IMR-90 (cell line): Measurements from ENCODE around the gene AEN. TPM values are rescaled to one million over a fixed set of nuclear protein-coding genes. Genes with fewer than 3 reads are reported as not detected.

ENCODE experiments used
- ATAC-seq: fragments of 200-7000 bp; cut with Tn5 transposase; 2 replicates; pipeline ENCODE4 v1.9.1; 2020; ENCODE audit warnings: low read depth, mild to moderate bottlenecking, moderate library complexity
- BruUV-seq: library from RNA; stranded (reverse); fragments of 400-500 nt; replicated peaks from 2 replicates; lab custom pipeline; 2021; lab: Mats Ljungman, UMichigan
- CTCF ChIA-PET: fragments of 300-600 bp; formaldehyde crosslinking; extraction: SDS; loops from one replicate; lab custom pipeline; 2021; ENCODE audit warnings: antibody characterized with exemption; lab: Yijun Ruan, JAX
- POLR2A ChIA-PET: fragments of 300-600 bp; sonication (Branson Sonifier 250); formaldehyde crosslinking; loops from one replicate; lab custom pipeline; 2022; ENCODE audit warnings: antibody characterized with exemption; ENCODE audit not compliant: unreplicated experiment; lab: Charles Lee
- DNase-seq: peaks from one replicate; pipeline ENCODE4 v3.0.0; 2013
- H2AFZ ChIP-seq: replicated peaks from 2 replicates; pipeline ENCODE3; 2013; ENCODE audit warnings: low read length, mild to moderate bottlenecking; ENCODE audit not compliant: poor library complexity
- H2AK5ac ChIP-seq: 2 replicates; pipeline ENCODE4 v1.6.1; 2013; ENCODE audit warnings: low read depth, low read length, inconsistent platforms
- H2AK9ac ChIP-seq: replicated peaks from 2 replicates; pipeline ENCODE3; 2013; ENCODE audit warnings: mild to moderate bottlenecking, low read depth, low read length, moderate library complexity; ENCODE audit not compliant: poor library complexity
- H2BK120ac ChIP-seq: 2 replicates; pipeline ENCODE4 v1.6.1; 2013; ENCODE audit warnings: low read depth, low read length, inconsistent platforms
- H2BK15ac ChIP-seq: 3 replicates; pipeline ENCODE4 v1.6.1; 2013; ENCODE audit warnings: low read depth, low read length, inconsistent platforms
- H2BK20ac ChIP-seq: 2 replicates; pipeline ENCODE4 v1.6.1; 2013; ENCODE audit warnings: low read depth, mild to moderate bottlenecking, inconsistent platforms, low read length, moderate library complexity
- H2BK5ac ChIP-seq: 2 replicates; pipeline ENCODE4 v1.6.1; 2013; ENCODE audit warnings: mild to moderate bottlenecking, low read depth, low read length, inconsistent platforms; ENCODE audit not compliant: poor library complexity, severe bottlenecking
- H3K14ac ChIP-seq: replicated peaks from 2 replicates; pipeline ENCODE4 v1.6.1; 2013; ENCODE audit warnings: low read depth, low read length, inconsistent platforms
- H3K18ac ChIP-seq: 2 replicates; pipeline ENCODE4 v1.6.1; 2013; ENCODE audit warnings: low read depth, low read length, control low read depth
- H3K23ac ChIP-seq: 2 replicates; pipeline ENCODE4 v1.6.1; 2013; ENCODE audit warnings: low read depth, low read length, inconsistent platforms
- H3K27ac ChIP-seq: 2 replicates; pipeline ENCODE4 v1.5.1; 2013; ENCODE audit warnings: mild to moderate bottlenecking, control low read depth, low read length; ENCODE audit not compliant: insufficient read depth
- H3K27me3 ChIP-seq: 2 replicates; pipeline ENCODE4 v1.6.1; 2013; ENCODE audit warnings: low read length; ENCODE audit not compliant: control insufficient read depth, insufficient read depth
- H3K36me3 ChIP-seq: 2 replicates; pipeline ENCODE4 v1.6.1; 2013; ENCODE audit warnings: low read length, mixed read lengths; ENCODE audit not compliant: control insufficient read depth, insufficient read depth
- H3K4ac ChIP-seq: 2 replicates; pipeline ENCODE4 v1.6.1; 2013; ENCODE audit warnings: low read depth, low read length, inconsistent platforms
- H3K4me1 ChIP-seq: 2 replicates; pipeline ENCODE4 v1.6.1; 2013; ENCODE audit warnings: low read length, mixed read lengths; ENCODE audit not compliant: control insufficient read depth, insufficient read depth
- H3K4me2 ChIP-seq: 2 replicates; pipeline ENCODE4 v1.6.1; 2013; ENCODE audit warnings: low read depth, mild to moderate bottlenecking, control low read depth, low read length, moderate library complexity
- H3K4me3 ChIP-seq: 2 replicates; pipeline ENCODE4 v1.5.1; 2013; ENCODE audit warnings: low read depth, mild to moderate bottlenecking, control low read depth, low read length, moderate library complexity; ENCODE audit not compliant: insufficient read depth
- H3K56ac ChIP-seq: 2 replicates; pipeline ENCODE4 v1.6.1; 2013; ENCODE audit warnings: low read length, inconsistent platforms; ENCODE audit not compliant: insufficient read depth; ENCODE audit errors: extremely low read depth
- H3K79me1 ChIP-seq, 2 experiments: 2 replicates each; pipeline ENCODE4 v1.6.1; 2013; ENCODE audit warnings: low read length in 2 of 2, inconsistent platforms in 1 of 2, low read depth in 1 of 2
- H3K9ac ChIP-seq: 2 replicates; pipeline ENCODE4 v1.6.1; 2013; ENCODE audit warnings: low read depth, low read length, control low read depth
- H3K9me1 ChIP-seq: 2 replicates; pipeline ENCODE4 v1.6.1; 2013; ENCODE audit warnings: low read length, inconsistent platforms; ENCODE audit not compliant: insufficient read depth
- H3K9me3 ChIP-seq: 2 replicates; pipeline ENCODE4 v1.6.1; 2013; ENCODE audit warnings: low read length; ENCODE audit not compliant: control insufficient read depth, insufficient read depth
- H4K20me1 ChIP-seq: 2 replicates; pipeline ENCODE4 v1.6.1; 2013; ENCODE audit warnings: low read length, inconsistent platforms; ENCODE audit not compliant: insufficient read depth
- H4K5ac ChIP-seq: 2 replicates; pipeline ENCODE4 v1.6.1; 2013; ENCODE audit warnings: mild to moderate bottlenecking, low read depth, low read length, control low read depth
- H4K8ac ChIP-seq, 2 experiments: 2 replicates each; pipeline ENCODE4 v1.6.1; 2013; ENCODE audit warnings: low read depth in 2 of 2, low read length in 2 of 2, control low read depth in 1 of 2, inconsistent platforms in 1 of 2
- H4K91ac ChIP-seq: 2 replicates; pipeline ENCODE4 v1.6.1; 2013; ENCODE audit warnings: low read depth, low read length, inconsistent platforms; ENCODE audit not compliant: insufficient read depth
- BHLHE40 ChIP-seq: fragments of 150-350 bp; IDR thresholded peaks from 2 replicates; pipeline ENCODE4 v1.6.1; 2016; ENCODE audit warnings: mild to moderate bottlenecking, low read depth, low read length
- CEBPB ChIP-seq: IDR thresholded peaks from 2 replicates; pipeline ENCODE4 v1.6.1; 2012; ENCODE audit warnings: low read depth, low read length, improper control_type of control experiment
- CHD1 ChIP-seq: IDR thresholded peaks from 2 replicates; pipeline ENCODE4 v1.6.1; 2012; ENCODE audit warnings: low read depth, low read length, improper control_type of control experiment
- CTCF ChIP-seq: conservative IDR thresholded peaks from 2 replicates; pipeline ENCODE4 v1.5.1; 2012; ENCODE audit warnings: mild to moderate bottlenecking, low read depth, low read length, improper control_type of control experiment
- ELK1 ChIP-seq: fragments of 150-350 bp; IDR thresholded peaks from 2 replicates; pipeline ENCODE4 v1.6.1; 2016; ENCODE audit warnings: low read depth, mild to moderate bottlenecking, low read length, moderate library complexity, borderline replicate concordance
- FOS ChIP-seq: fragments of 150-350 bp; IDR thresholded peaks from 2 replicates; pipeline ENCODE4 v1.6.1; 2016; ENCODE audit warnings: low read depth, low read length
- MAFK ChIP-seq: IDR thresholded peaks from 2 replicates; pipeline ENCODE4 v1.6.1; 2012; ENCODE audit warnings: low read depth, low read length, improper control_type of control experiment
- MAZ ChIP-seq: IDR thresholded peaks from 2 replicates; pipeline ENCODE4 v1.6.1; 2012; ENCODE audit warnings: low read depth, mild to moderate bottlenecking, low read length, improper control_type of control experiment, moderate library complexity, borderline replicate concordance
- NFE2L2 ChIP-seq: fragments of 150-350 bp; IDR thresholded peaks from 2 replicates; pipeline ENCODE4 v1.6.1; 2016; ENCODE audit warnings: low read depth, mild to moderate bottlenecking, low read length
- POLR2A ChIP-seq: IDR thresholded peaks from 2 replicates; pipeline ENCODE4 v1.6.1; 2012; ENCODE audit warnings: mild to moderate bottlenecking, low read depth, low read length
- RAD21 ChIP-seq: IDR thresholded peaks from 2 replicates; pipeline ENCODE4 v1.6.1; 2012; ENCODE audit warnings: low read length, improper control_type of control experiment
- RCOR1 ChIP-seq: IDR thresholded peaks from 2 replicates; pipeline ENCODE4 v1.6.1; 2012; ENCODE audit warnings: mild to moderate bottlenecking, low read length, improper control_type of control experiment; ENCODE audit not compliant: insufficient replicate concordance
- RFX5 ChIP-seq: IDR thresholded peaks from 2 replicates; pipeline ENCODE4 v1.8.0; 2012; ENCODE audit warnings: low read depth, mild to moderate bottlenecking, low read length, moderate library complexity
- SMC3 ChIP-seq: fragments of 150-350 bp; IDR thresholded peaks from 2 replicates; pipeline ENCODE4 v1.6.1; 2016; ENCODE audit warnings: low read depth, mild to moderate bottlenecking, antibody characterized with exemption, low read length, moderate library complexity
- USF2 ChIP-seq: fragments of 150-350 bp; IDR thresholded peaks from 2 replicates; pipeline ENCODE4 v1.6.1; 2017; ENCODE audit warnings: mild to moderate bottlenecking, antibody characterized with exemption, low read length, low read depth
- WGBS, 2 experiments: methylation state at CpG; one replicate each; pipeline versions ENCODE4 v1.1.5 to v1.1.7; 2013; ENCODE audit warnings: missing lambda C conversion rate in 2 of 2; ENCODE audit not compliant: insufficient read length in 1 of 2; ENCODE audit errors: extremely low coverage in 2 of 2; 5-methylcytosine and 5-hydroxymethylcytosine counted together
- dilution Hi-C: fragments of 300-500 bp; cut with HindIII; formaldehyde crosslinking; loops from one replicate; pipeline ENCODE4 v1.14.3; 2018; ENCODE audit warnings: low sequenced_read_pairs; ENCODE audit not compliant: unreplicated experiment
- in situ Hi-C: fragments of 300-500 bp; cut with MboI; formaldehyde crosslinking; loops from 3 replicates; pipeline ENCODE4 v1.14.3; 2019; ENCODE audit warnings: low sequenced_read_pairs, inconsistent platforms, mixed read lengths
- intact Hi-C: fragments of 100-400 bp; cut with micrococcal nuclease; formaldehyde crosslinking; loops from 2 replicates; pipeline ENCODE4 v1.10.0; 2022
- polyA plus RNA-seq, 3 experiments: library from polyadenylated mRNA; depleted of rRNA; stranded (reverse); fragments of >200 nt; gene quantifications; 2 replicates each; pipeline ENCODE4 v1.2.3, GENCODE V29; 2012; ENCODE audit warnings: low replicate concordance in 1 of 3
- total RNA-seq: library from RNA; depleted of rRNA; stranded (reverse); fragments of >200 nt; gene quantifications from 2 replicates; pipeline ENCODE4 v1.2.3, GENCODE V29; 2012

AEN gene
- total and polyA plus RNA-seq, 2 of the 4 experiments (the other 2 are of a cell fraction), result 48.6 to 85.5 TPM

- H2AK9ac ChIP-seq, result peak overlapping the region; percentile 49
- H3K4me2 ChIP-seq, result no peak overlapping the region
- no peaks in the 10 kb centered on the region for H3K36me3 ChIP-seq
- H2BK20ac ChIP-seq, result no peak overlapping the region
- no peak overlapping the region for H3K27ac ChIP-seq
- no peak overlapping the region; the same call in 1 of the 2 replicates for H2BK120ac ChIP-seq
- in situ Hi-C loops (no loop called here), intact Hi-C loops (no loop called here), dilution Hi-C loops (no loop called here)
- no peak for ATAC-seq
- H3K18ac ChIP-seq, result no peak overlapping the region
- H2AFZ ChIP-seq, result peak overlapping the region; percentile 54
- peaks cover 15% of the 10 kb centered on the region for H3K4me1 ChIP-seq
- H2BK15ac ChIP-seq, result no peak overlapping the region; the same call in 2 of the 3 replicates
- H4K91ac ChIP-seq, result no peak overlapping the region
- 0 out of 2 replicates have a peak overlapping the region, but pooled peaks have one; percentile 35 for H2AK5ac ChIP-seq
- no peak overlapping the region for H4K5ac ChIP-seq
- H3K9ac ChIP-seq, result no peak overlapping the region
- ChIA-PET POLR2A (no interaction called here), CTCF (no interaction called here)
- no peak overlapping the region for H2BK5ac ChIP-seq
- no peak overlapping the region; the same call in 1 of the 2 replicates for H3K14ac ChIP-seq
- no peak for DNase-seq
- no peaks in the 10 kb centered on the region for H3K79me1 ChIP-seq
- no peak overlapping the region for H3K56ac ChIP-seq
- H3K9me1 ChIP-seq, result peaks cover 15% of the 10 kb centered on the region
- H3K4me3 ChIP-seq, result no peak overlapping the region
- no CpG with 5 or more reads among the region's 11 CpGs for WGBS, 2 experiments
- H3K23ac ChIP-seq, result no peak overlapping the region; the same call in 1 of the 2 replicates
- H3K4ac ChIP-seq, result no peak overlapping the region
- no TSS peak for BruUV-seq
- no peak overlapping the region for H4K8ac ChIP-seq
- no peaks in the 10 kb centered on the region for H3K27me3 ChIP-seq
- no peaks in the 10 kb centered on the region for H4K20me1 ChIP-seq
- no peaks in the 10 kb centered on the region for H3K9me3 ChIP-seq
- TF ChIP-seq ELK1, result no peak
- no peak for TF ChIP-seq NFE2L2
- TF ChIP-seq RAD21, result no peak
- TF ChIP-seq SMC3, result no peak
- no peak for TF ChIP-seq CTCF
- no peak for TF ChIP-seq RFX5
- no peak for TF ChIP-seq USF2
- no peak for TF ChIP-seq BHLHE40
- TF ChIP-seq MAFK, result no peak
- TF ChIP-seq POLR2A, result no peak
- no peak for TF ChIP-seq FOS
- no peak for TF ChIP-seq MAZ
- TF ChIP-seq CHD1, result no peak
- no peak for TF ChIP-seq RCOR1
- TF ChIP-seq CEBPB, result no peak
Measured at GRCh38 chr15:88647351-88648105, 26.4 kb downstream of the AEN start.
